ENCODE measurements around the gene SFPQ.

SFPQ gene

DNA sequence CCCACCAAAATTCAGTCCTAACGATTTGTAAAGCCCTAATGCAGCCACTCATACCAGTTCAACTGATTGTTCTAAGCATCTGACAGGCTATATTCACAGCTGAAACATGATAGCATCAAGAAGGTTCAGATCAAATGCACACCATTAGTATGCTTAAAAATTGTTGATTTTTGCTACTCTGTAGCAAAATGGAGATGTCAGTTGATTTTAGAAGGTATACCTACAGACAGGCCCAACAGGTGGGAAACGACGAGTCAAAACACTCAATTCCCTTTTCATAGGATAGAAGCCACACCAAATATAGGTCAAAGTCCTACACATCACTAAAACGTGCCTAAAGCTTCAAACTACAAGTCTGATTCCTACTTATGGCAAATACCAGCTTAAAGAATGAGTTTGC lies 6.7 kb downstream of the SFPQ start:
- H3K4me2 ChIP-seq (ENCODE audit: low read depth, low read length), result no peak overlapping the region
- H3K4me3 ChIP-seq (ENCODE audit: low read length), result no peak overlapping the region
- no peaks in the 10 kb centered on the region for H3K9me2 ChIP-seq (replicated peaks; ENCODE audit: insufficient read depth, low read length)
- peaks cover 69% of the 10 kb centered on the region for H3K36me3 ChIP-seq (replicated peaks; ENCODE audit: insufficient read depth, low read length)
- H3K9ac ChIP-seq (ENCODE audit: low read length), result no peak overlapping the region
- no peak for DNase-seq
- H4K20me1 ChIP-seq (ENCODE audit: insufficient read depth, low read length), result peaks cover 91% of the 10 kb centered on the region
- H3F3A ChIP-seq (ENCODE audit: insufficient read depth, low read length), result peaks cover 24% of the 10 kb centered on the region
- H3K27me3 ChIP-seq (replicated peaks; ENCODE audit: insufficient read depth, low read length), result no peaks in the 10 kb centered on the region
- H3K9me3 ChIP-seq (replicated peaks; ENCODE audit: insufficient read depth, low read length), result no peaks in the 10 kb centered on the region
- TF ChIP-seq EZH2phosphoT487 (IDR thresholded peaks at IDR 0.05; ENCODE audit: low read length) (no peak), EZH2 (optimal IDR thresholded peaks at IDR 0.05; ENCODE audit: low read depth, low read length) (no peak)
- TF ChIP-seq, protein P1, sequence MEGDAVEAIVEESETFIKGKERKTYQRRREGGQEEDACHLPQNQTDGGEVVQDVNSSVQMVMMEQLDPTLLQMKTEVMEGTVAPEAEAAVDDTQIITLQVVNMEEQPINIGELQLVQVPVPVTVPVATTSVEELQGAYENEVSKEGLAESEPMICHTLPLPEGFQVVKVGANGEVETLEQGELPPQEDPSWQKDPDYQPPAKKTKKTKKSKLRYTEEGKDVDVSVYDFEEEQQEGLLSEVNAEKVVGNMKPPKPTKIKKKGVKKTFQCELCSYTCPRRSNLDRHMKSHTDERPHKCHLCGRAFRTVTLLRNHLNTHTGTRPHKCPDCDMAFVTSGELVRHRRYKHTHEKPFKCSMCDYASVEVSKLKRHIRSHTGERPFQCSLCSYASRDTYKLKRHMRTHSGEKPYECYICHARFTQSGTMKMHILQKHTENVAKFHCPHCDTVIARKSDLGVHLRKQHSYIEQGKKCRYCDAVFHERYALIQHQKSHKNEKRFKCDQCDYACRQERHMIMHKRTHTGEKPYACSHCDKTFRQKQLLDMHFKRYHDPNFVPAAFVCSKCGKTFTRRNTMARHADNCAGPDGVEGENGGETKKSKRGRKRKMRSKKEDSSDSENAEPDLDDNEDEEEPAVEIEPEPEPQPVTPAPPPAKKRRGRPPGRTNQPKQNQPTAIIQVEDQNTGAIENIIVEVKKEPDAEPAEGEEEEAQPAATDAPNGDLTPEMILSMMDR (IDR thresholded peaks at IDR 0.05; ENCODE audit: low read length), result no peak
- no peak overlapping the region for H2AFZ ChIP-seq (ENCODE audit: low read length)
- peaks cover 15% of the 10 kb centered on the region; the same call in 1 of the 2 replicates for H3K4me1 ChIP-seq (ENCODE audit: low read length)
- H3K79me2 ChIP-seq (ENCODE audit: low read length), result peaks cover 98% of the 10 kb centered on the region
- no peak overlapping the region for H3K27ac ChIP-seq (ENCODE audit: low read length)

DNA sequence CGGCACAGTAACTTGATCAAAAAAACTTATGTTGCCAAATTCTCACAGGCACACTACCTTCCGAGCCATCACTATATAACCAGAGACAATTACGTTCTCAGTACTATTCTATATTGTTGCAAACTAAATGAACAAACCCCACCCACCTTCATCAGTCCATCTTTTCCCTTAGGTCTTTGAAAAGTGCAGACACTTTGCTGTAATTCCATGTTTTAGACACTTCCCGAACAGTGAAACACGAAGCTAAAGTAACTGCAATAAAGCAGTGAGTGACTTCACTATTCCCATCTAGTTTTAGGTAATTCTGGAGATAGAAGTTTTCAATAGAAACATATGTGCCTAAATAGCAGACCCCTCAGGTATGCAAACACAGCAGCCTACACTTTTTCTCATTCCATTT lies 7.7 kb downstream of the SFPQ start:
- peaks cover 79% of the 10 kb centered on the region for H3K36me3 ChIP-seq (replicated peaks; ENCODE audit: insufficient read depth, low read length)
- no peaks in the 10 kb centered on the region for H3K9me3 ChIP-seq (replicated peaks; ENCODE audit: insufficient read depth, low read length)
- no peak overlapping the region for H2AFZ ChIP-seq (ENCODE audit: low read length)
- H3K4me1 ChIP-seq (ENCODE audit: low read length), result peaks cover 10% of the 10 kb centered on the region; the same call in 1 of the 2 replicates
- no peak overlapping the region for H3K4me2 ChIP-seq (ENCODE audit: low read depth, low read length)
- H4K20me1 ChIP-seq (ENCODE audit: insufficient read depth, low read length), result peaks cover 89% of the 10 kb centered on the region
- TF ChIP-seq EZH2phosphoT487 (IDR thresholded peaks at IDR 0.05; ENCODE audit: low read length), result no peak
- TF ChIP-seq EZH2 (optimal IDR thresholded peaks at IDR 0.05; ENCODE audit: low read depth, low read length), result no peak
- TF ChIP-seq, protein P1 (IDR thresholded peaks at IDR 0.05; ENCODE audit: low read length), result no peak
- H3F3A ChIP-seq (ENCODE audit: insufficient read depth, low read length), result peaks cover 30% of the 10 kb centered on the region
- no peak overlapping the region for H3K9ac ChIP-seq (ENCODE audit: low read length)
- peaks cover 98% of the 10 kb centered on the region for H3K79me2 ChIP-seq (ENCODE audit: low read length)
- H3K4me3 ChIP-seq (ENCODE audit: low read length), result no peak overlapping the region
- no peaks in the 10 kb centered on the region for H3K9me2 ChIP-seq (replicated peaks; ENCODE audit: insufficient read depth, low read length)
- DNase-seq, result no peak
- H3K27me3 ChIP-seq (replicated peaks; ENCODE audit: insufficient read depth, low read length), result no peaks in the 10 kb centered on the region
- no peak overlapping the region for H3K27ac ChIP-seq (ENCODE audit: low read length)

DNA sequence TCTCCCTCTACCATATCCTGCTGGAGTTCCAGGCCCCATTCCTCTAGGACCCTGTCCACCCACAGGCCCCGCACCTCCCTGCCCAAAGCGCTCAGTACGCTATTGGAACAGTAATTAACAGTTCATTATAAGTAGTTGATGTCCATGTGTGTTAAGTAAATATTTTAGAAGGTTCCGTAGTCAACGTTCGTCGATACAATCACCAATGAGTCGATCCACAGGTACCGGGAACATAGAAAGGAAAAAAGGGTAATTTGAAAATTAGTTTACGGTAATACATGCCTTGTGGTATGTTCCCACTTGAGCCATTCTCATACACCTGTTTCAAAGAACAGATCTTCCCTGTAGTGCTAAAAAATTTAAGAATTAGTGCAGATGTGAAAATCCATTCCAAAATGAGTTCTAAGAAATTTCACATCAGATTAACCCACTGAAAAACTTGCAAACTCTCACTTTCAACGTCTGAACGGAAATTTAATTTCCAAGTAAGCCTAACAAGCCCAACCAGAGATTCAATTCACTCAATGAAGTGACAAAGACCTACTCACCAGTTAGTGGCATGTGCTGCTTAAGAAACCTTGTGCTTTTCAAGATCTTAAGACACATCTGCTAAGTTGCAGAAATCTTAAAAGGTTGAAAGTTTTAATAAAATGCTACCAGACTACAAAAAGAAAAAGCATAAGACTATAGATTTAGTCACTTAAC lies 8.3 kb downstream of the SFPQ start:
- no peak for DNase-seq
- Histone ChIP-seq H3K4me2 (ENCODE audit: low read depth, low read length) (no peak overlapping the region), H3K4me1 (ENCODE audit: low read length) (peaks cover 7% of the 10 kb centered on the region; the same call in 1 of the 2 replicates), H3K9ac (ENCODE audit: low read length) (no peak overlapping the region), H3K9me2 (replicated peaks; ENCODE audit: insufficient read depth, low read length) (no peaks in the 10 kb centered on the region), H3K36me3 (replicated peaks; ENCODE audit: insufficient read depth, low read length) (peaks cover 79% of the 10 kb centered on the region), H3K79me2 (ENCODE audit: low read length) (peaks cover 98% of the 10 kb centered on the region), H2AFZ (ENCODE audit: low read length) (no peak overlapping the region), H3K27ac (ENCODE audit: low read length) (no peak overlapping the region), H3F3A (ENCODE audit: insufficient read depth, low read length) (peaks cover 30% of the 10 kb centered on the region), H3K4me3 (ENCODE audit: low read length) (no peak overlapping the region), H3K9me3 (replicated peaks; ENCODE audit: insufficient read depth, low read length) (no peaks in the 10 kb centered on the region), H3K27me3 (replicated peaks; ENCODE audit: insufficient read depth, low read length) (no peaks in the 10 kb centered on the region), H4K20me1 (ENCODE audit: insufficient read depth, low read length) (peaks cover 83% of the 10 kb centered on the region)
- TF ChIP-seq, protein P1 (IDR thresholded peaks at IDR 0.05; ENCODE audit: low read length), result no peak
- no peak for TF ChIP-seq EZH2 (optimal IDR thresholded peaks at IDR 0.05; ENCODE audit: low read depth, low read length)
- no peak for TF ChIP-seq EZH2phosphoT487 (IDR thresholded peaks at IDR 0.05; ENCODE audit: low read length)
